Vagina (tissue), 2 donors: ENCODE data around the gene MTHFSD.

Experiments
- POLR2A ChIP-seq, 2 donors: fragments of 450-650 bp; IDR thresholded peaks; one replicate each; pipeline ENCODE4 v1.6.1; 2017; ENCODE audit warnings: antibody characterized with exemption in 2 of 2, mild to moderate bottlenecking in 2 of 2, moderate library complexity in 2 of 2
- POLR2AphosphoS5 ChIP-seq, 2 donors: sonication (generic); formaldehyde crosslinking; IDR thresholded peaks; one replicate each; pipeline ENCODE4 v1.9.0; 2017; ENCODE audit warnings: antibody characterized with exemption in 2 of 2, mild to moderate bottlenecking in 2 of 2, low read depth in 1 of 2; ENCODE audit not compliant: insufficient read depth in 1 of 2
- TF ChIP-seq, protein P1 (sequence below), 3 experiments: fragments of 450-650 bp in 2 of 3; fragments of 200-600 bp in 1 of 3; sonication (generic) in 1 of 3; IDR thresholded peaks; one replicate each; pipeline ENCODE4 v1.5.1; 2017 to 2019; ENCODE audit warnings: antibody characterized with exemption in 3 of 3, mild to moderate bottlenecking in 2 of 3, moderate library complexity in 2 of 3

GRCh38 chr16:86532526-86532815 lies 22.6 kb downstream of the MTHFSD start:
- TF ChIP-seq, protein P1, sequence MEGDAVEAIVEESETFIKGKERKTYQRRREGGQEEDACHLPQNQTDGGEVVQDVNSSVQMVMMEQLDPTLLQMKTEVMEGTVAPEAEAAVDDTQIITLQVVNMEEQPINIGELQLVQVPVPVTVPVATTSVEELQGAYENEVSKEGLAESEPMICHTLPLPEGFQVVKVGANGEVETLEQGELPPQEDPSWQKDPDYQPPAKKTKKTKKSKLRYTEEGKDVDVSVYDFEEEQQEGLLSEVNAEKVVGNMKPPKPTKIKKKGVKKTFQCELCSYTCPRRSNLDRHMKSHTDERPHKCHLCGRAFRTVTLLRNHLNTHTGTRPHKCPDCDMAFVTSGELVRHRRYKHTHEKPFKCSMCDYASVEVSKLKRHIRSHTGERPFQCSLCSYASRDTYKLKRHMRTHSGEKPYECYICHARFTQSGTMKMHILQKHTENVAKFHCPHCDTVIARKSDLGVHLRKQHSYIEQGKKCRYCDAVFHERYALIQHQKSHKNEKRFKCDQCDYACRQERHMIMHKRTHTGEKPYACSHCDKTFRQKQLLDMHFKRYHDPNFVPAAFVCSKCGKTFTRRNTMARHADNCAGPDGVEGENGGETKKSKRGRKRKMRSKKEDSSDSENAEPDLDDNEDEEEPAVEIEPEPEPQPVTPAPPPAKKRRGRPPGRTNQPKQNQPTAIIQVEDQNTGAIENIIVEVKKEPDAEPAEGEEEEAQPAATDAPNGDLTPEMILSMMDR (IDR thresholded peaks at IDR 0.05), result no peak
- no peak for TF ChIP-seq POLR2AphosphoS5 (IDR thresholded peaks at IDR 0.05; ENCODE audit: insufficient read depth in 1 of 2, low read depth in 1 of 2)
- TF ChIP-seq POLR2A (IDR thresholded peaks at IDR 0.05), result no peak
